Mesendoderm (in vitro differentiated cells): Measurements from ENCODE around the gene NOXO1.

ENCODE experiments used
- DNase-seq: peaks from one replicate; pipeline ENCODE4 v3.0.0; 2013
- H2AK5ac ChIP-seq: 2 replicates; pipeline ENCODE4 v1.6.1; 2013; ENCODE audit warnings: low read length, inconsistent platforms
- H2BK120ac ChIP-seq: 2 replicates; pipeline ENCODE4 v1.6.1; 2013; ENCODE audit warnings: low read depth, mild to moderate bottlenecking, low read length, moderate library complexity, mixed read lengths
- H2BK15ac ChIP-seq: replicated peaks from 2 replicates; pipeline ENCODE4 v1.6.1; 2013; ENCODE audit warnings: low read depth, mild to moderate bottlenecking, moderate library complexity
- H2BK5ac ChIP-seq: 2 replicates; pipeline ENCODE4 v1.6.1; 2013; ENCODE audit warnings: low read length, inconsistent platforms
- H3K18ac ChIP-seq: 2 replicates; pipeline ENCODE4 v1.6.1; 2013; ENCODE audit warnings: mild to moderate bottlenecking, low read length, mixed read lengths
- H3K23ac ChIP-seq: one replicate; pipeline ENCODE4 v1.6.1; 2013; ENCODE audit warnings: low read length
- H3K27ac ChIP-seq: 2 replicates; pipeline ENCODE4 v1.5.1; 2013; ENCODE audit warnings: low read depth, mild to moderate bottlenecking, inconsistent platforms, low read length, moderate library complexity
- H3K27me3 ChIP-seq: 2 replicates; pipeline ENCODE4 v1.6.1; 2013; ENCODE audit warnings: low read length, control low read depth, mild to moderate bottlenecking, inconsistent platforms; ENCODE audit not compliant: insufficient read depth, poor library complexity
- H3K36me3 ChIP-seq: 2 replicates; pipeline ENCODE4 v1.6.1; 2013; ENCODE audit warnings: low read length, inconsistent platforms; ENCODE audit not compliant: control insufficient read depth, insufficient read depth
- H3K4ac ChIP-seq: one replicate; pipeline ENCODE4 v1.6.1; 2013; ENCODE audit warnings: low read depth, mild to moderate bottlenecking, low read length, moderate library complexity
- H3K4me1 ChIP-seq: 2 replicates; pipeline ENCODE4 v1.6.1; 2013; ENCODE audit warnings: low read depth, low read length, inconsistent platforms; ENCODE audit not compliant: control insufficient read depth
- H3K4me2 ChIP-seq: 2 replicates; pipeline ENCODE4 v1.6.1; 2013; ENCODE audit warnings: low read length
- H3K4me3 ChIP-seq: 2 replicates; pipeline ENCODE4 v1.5.1; 2013; ENCODE audit warnings: mild to moderate bottlenecking, low read length
- H3K56ac ChIP-seq: one replicate; pipeline ENCODE4 v1.6.1; 2013; ENCODE audit warnings: low read length
- H3K79me1 ChIP-seq: 2 replicates; pipeline ENCODE4 v1.6.1; 2013; ENCODE audit warnings: low read length, inconsistent platforms
- H3K79me2 ChIP-seq: 2 replicates; pipeline ENCODE4 v1.6.1; 2013; ENCODE audit warnings: mild to moderate bottlenecking, low read length; ENCODE audit not compliant: control insufficient read depth, insufficient read depth
- H3K9ac ChIP-seq: 2 replicates; pipeline ENCODE4 v1.6.1; 2013; ENCODE audit warnings: low read length, inconsistent platforms
- H4K5ac ChIP-seq: one replicate; pipeline ENCODE4 v1.6.1; 2013; ENCODE audit warnings: low read length
- H4K8ac ChIP-seq: one replicate; pipeline ENCODE4 v1.6.1; 2013; ENCODE audit warnings: low read depth, mild to moderate bottlenecking, control low read depth, low read length, moderate library complexity
- WGBS: extraction: QIAGEN DNeasy Blood & Tissue Kit; methylation state at CpG from one replicate; pipeline ENCODE4 v1.1.7; 2013; ENCODE audit warnings: low lambda C conversion rate, missing lambda C conversion rate; ENCODE audit not compliant: insufficient coverage; ENCODE audit errors: extremely low coverage; 5-methylcytosine and 5-hydroxymethylcytosine counted together

The NOXO1 gene

DNA sequence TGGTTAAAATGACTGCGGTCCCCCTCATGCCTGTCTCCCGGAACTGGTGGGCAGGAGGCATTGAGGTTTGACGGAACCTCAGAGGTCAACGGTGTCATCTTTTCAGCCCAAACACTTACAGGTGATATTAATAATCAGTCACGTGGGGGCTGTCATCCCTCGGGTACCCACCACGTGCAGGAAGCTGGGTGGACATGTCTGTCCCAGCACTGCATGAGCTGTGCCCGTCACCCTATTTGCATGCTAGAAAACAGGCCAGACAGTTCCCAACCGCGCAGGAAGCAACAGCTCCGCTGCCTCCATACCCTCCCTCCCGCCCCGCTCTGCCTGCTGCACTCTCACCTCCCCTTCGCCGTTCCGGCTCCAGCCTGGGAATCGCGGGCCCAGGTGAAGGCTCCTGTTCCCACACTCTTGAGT lies 9.9 kb upstream of the NOXO1 start:
- Histone ChIP-seq H3K79me2 (no peaks in the 10 kb centered on the region), H3K4me2 (no peak overlapping the region), H3K56ac (no peak overlapping the region), H3K27ac (no peak overlapping the region), H3K9ac (no peak overlapping the region), H3K4ac (no peak overlapping the region), H3K23ac (no peak overlapping the region), H3K36me3 (peaks cover under 1% of the 10 kb centered on the region), H3K4me3 (no peak overlapping the region), H2BK15ac (no peak overlapping the region), H4K5ac (no peak overlapping the region), H2BK120ac (no peak overlapping the region), H4K8ac (no peak overlapping the region), H3K27me3 (peaks cover 3% of the 10 kb centered on the region), H3K79me1 (no peaks in the 10 kb centered on the region), H2BK5ac (no peak overlapping the region), H3K18ac (no peak overlapping the region), H3K4me1 (no peaks in the 10 kb centered on the region), H2AK5ac (no peak overlapping the region)
- WGBS: no CpG with 5 or more reads among the region's 18 CpGs
- no peak for DNase-seq

DNA sequence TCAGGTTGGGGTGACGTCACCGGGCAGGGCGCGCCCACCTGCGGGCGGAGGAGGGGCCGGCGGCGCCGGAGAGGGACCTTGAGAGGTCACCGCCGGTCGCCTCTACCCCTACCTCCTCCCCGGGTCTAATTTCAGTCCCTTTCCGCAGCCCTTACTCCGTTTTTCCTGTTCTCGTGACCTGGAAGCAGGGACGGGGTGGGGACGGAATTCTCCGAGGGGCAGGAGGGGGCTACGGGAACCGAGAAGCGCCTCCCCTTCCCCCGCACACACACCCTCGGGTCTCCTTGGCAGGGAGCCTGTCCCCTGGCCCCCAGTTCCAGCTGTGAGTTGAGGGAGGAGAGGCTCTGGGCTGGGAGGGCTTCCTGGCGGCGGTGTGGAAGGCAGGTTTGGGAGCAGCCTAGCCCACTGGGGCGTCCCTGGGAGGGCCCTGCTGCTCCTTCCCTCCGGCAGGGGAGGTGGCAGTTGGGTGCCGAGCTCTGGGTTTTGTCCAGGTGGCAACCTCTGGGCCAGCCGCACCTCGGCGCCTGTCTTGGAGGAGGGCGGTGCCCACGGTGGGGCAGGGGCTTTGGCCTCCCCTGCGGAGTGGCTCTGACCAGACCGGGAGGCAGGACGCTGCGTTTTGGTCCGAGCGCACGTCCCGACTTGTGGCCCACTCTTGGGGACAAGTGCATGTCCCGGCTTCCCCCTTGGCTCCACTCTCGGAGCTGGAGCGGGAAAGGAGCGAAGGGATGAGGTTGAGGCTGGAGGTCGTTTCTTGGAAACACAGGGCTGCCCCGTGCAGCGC lies 9.3 kb upstream of the NOXO1 start:
- peaks cover 3% of the 10 kb centered on the region for H3K36me3 ChIP-seq
- H3K79me1 ChIP-seq: peaks cover 2% of the 10 kb centered on the region
- H3K79me2 ChIP-seq: no peaks in the 10 kb centered on the region
- H2AK5ac ChIP-seq: no peak overlapping the region
- peak overlapping the region; percentile 81 for H3K4me2 ChIP-seq
- H3K18ac ChIP-seq: no peak overlapping the region
- no CpG with 5 or more reads among the region's 50 CpGs for WGBS
- no peak overlapping the region for H4K8ac ChIP-seq
- no peak overlapping the region for H2BK5ac ChIP-seq
- peak overlapping the region; percentile 83 for H3K56ac ChIP-seq
- H4K5ac ChIP-seq: no peak overlapping the region
- peak overlapping the region; percentile 34 for H3K4me3 ChIP-seq
- no peak overlapping the region for H3K23ac ChIP-seq
- H3K27ac ChIP-seq: no peak overlapping the region
- H3K4ac ChIP-seq: no peak overlapping the region
- peak overlapping the region; percentile 59 for H3K9ac ChIP-seq
- peak; percentile 75 for DNase-seq
- no peak overlapping the region for H2BK15ac ChIP-seq
- peaks cover 3% of the 10 kb centered on the region for H3K27me3 ChIP-seq
- no peaks in the 10 kb centered on the region for H3K4me1 ChIP-seq
- H2BK120ac ChIP-seq: no peak overlapping the region

DNA sequence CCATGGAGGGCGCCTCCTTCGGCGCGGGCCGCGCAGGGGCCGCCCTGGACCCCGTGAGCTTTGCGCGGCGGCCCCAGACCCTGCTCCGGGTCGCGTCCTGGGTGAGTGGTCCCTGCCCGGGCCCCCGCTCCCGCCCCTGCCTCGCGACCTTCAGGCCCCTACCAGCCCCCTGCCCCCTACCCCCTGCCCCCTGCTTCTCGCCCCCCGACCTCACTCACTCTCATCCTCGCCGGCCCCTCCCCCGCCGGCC lies 8.8 kb upstream of the NOXO1 start:
- H3K27ac ChIP-seq: no peak overlapping the region
- H3K27me3 ChIP-seq: peaks cover 3% of the 10 kb centered on the region

DNA sequence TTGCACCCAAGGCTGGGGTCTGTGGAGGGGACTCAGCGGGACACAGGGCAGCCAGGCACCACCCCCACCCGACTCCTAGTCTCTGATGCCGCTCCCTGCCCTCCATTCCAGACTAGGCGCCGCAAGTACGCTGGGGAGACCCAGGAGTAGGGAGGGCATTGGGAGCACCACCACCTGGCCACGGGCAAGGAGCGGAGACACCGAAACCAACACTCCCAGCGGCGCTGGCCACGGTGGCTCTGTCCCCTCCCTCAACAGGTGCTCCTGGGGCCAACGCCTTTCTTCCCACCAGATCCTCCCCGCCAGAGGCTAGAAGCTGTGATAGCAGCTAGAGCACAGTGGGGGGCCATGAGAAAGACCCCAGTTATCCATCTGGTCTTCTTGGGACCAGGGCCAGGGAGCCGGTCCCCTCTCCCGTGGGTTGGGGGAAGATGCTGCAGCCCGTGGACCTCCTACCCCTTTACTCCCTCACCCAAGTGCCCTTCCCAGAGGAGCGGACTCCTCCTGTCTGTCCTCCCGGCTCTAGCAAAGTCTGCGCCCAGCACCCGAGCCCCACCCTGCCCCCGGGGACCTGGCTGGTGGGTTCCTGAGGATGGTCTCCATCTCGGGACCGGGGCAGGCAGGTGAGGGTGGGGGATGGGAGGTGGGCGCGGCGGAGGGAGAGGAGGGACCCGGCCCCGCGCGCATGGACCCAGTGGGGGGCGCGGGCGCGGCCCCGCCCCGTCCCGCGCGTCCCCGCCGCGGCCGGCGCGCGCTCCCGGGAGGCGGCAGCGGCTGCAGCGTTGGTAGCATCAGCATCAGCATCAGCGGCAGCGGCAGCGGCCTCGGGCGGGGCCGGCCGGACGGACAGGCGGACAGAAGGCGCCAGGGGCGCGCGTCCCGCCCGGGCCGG lies 8.2 kb upstream of the NOXO1 start, which contains the start of gene SYNGR3:
Gene SYNGR3, plus strand, starts transcription at position 762 of the 892 bp plus-strand sequence. CDS start 133 bp downstream, outside the sequence.
- Histone ChIP-seq H3K27ac (no peak within 1 kb of the TSS), H3K23ac (no peak within 1 kb of the TSS), H2BK5ac (no peak within 1 kb of the TSS), H4K8ac (no peak within 1 kb of the TSS), H3K4me3 (peak within 1 kb of the TSS; percentile 34), H2AK5ac (no peak within 1 kb of the TSS), H3K36me3 (peaks cover 3% of the 10 kb centered on the region), H3K4me1 (peaks cover 2% of the 10 kb centered on the region), H2BK120ac (no peak within 1 kb of the TSS), H3K56ac (peak within 1 kb of the TSS; percentile 83), H3K4me2 (peak within 1 kb of the TSS; percentile 81), H3K79me1 (peaks cover 10% of the 10 kb centered on the region), H3K9ac (peak within 1 kb of the TSS; percentile 59), H2BK15ac (no peak within 1 kb of the TSS), H4K5ac (no peak within 1 kb of the TSS), H3K27me3 (peaks cover 3% of the 10 kb centered on the region), H3K4ac (no peak within 1 kb of the TSS), H3K79me2 (peaks cover 2% of the 10 kb centered on the region), H3K18ac (no peak within 1 kb of the TSS)
- no CpG with 5 or more reads among the region's 67 CpGs for WGBS
- DNase-seq: peak; percentile 39

More for the DNA sequence above, 8.8 kb upstream of the NOXO1 start:
- peaks cover 3% of the 10 kb centered on the region for H3K36me3 ChIP-seq
- H3K4ac ChIP-seq: no peak overlapping the region
- H2BK15ac ChIP-seq: no peak overlapping the region
- no peak overlapping the region for H3K23ac ChIP-seq
- H2BK120ac ChIP-seq: no peak overlapping the region
- no peak overlapping the region for H2BK5ac ChIP-seq
- DNase-seq: no peak
- no peaks in the 10 kb centered on the region for H3K79me2 ChIP-seq
- H3K4me2 ChIP-seq: peak overlapping the region; percentile 54
- peaks cover 6% of the 10 kb centered on the region for H3K79me1 ChIP-seq
- no peak overlapping the region for H3K18ac ChIP-seq
- peaks cover 2% of the 10 kb centered on the region for H3K4me1 ChIP-seq
- peak overlapping the region; percentile 15 for H3K56ac ChIP-seq
- H4K5ac ChIP-seq: no peak overlapping the region
- H3K9ac ChIP-seq: peak overlapping the region; percentile 19
- no peak overlapping the region for H2AK5ac ChIP-seq
- no peak overlapping the region for H4K8ac ChIP-seq
- WGBS: no CpG with 5 or more reads among the region's 25 CpGs
- H3K4me3 ChIP-seq: no peak overlapping the region

DNA sequence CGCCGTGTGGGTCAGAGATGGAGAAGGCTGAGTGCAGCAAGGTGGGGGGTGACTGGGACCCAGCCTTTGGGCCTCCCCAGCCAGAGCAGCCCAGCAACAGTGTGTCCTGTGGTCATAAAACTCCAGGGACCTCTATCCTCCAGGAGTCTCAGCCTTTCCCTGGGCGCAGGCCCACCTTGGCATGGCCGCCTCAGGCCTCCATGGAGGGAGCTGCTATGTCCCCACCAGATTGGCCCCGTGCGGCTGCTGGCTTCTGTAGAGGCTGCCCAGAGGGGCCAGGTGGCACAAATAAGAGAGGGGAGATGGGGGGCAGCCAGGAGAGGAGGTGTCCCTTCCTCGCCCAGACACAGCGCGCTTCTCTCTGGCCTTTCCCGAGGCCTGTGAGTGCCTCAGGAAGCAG lies 5.9 kb upstream of the NOXO1 start:
- Histone ChIP-seq H4K5ac (no peak overlapping the region), H3K79me1 (peaks cover 10% of the 10 kb centered on the region), H3K23ac (no peak overlapping the region), H3K9ac (no peak overlapping the region), H2AK5ac (no peak overlapping the region), H3K27me3 (peaks cover 3% of the 10 kb centered on the region), H2BK5ac (no peak overlapping the region), H3K18ac (no peak overlapping the region), H3K36me3 (peaks cover 3% of the 10 kb centered on the region), H3K4me1 (peaks cover 5% of the 10 kb centered on the region), H3K4ac (no peak overlapping the region), H2BK15ac (no peak overlapping the region), H3K56ac (no peak overlapping the region), H3K79me2 (peaks cover 2% of the 10 kb centered on the region), H4K8ac (no peak overlapping the region), H2BK120ac (no peak overlapping the region), H3K27ac (no peak overlapping the region), H3K4me3 (no peak overlapping the region), H3K4me2 (no peak overlapping the region)
- WGBS: no CpG with 5 or more reads among the region's 10 CpGs
- DNase-seq: no peak
